Psoas muscle (tissue), 8 donors: Measurements from ENCODE around the gene MESP1. TPM values are rescaled to one million over a fixed set of nuclear protein-coding genes. Genes with fewer than 3 reads are reported as not detected.

Source experiments
- ATAC-seq, 4 donors: fragments of 200-7000 bp; cut with Tn5 transposase; one replicate each; pipeline ENCODE4 v1.9.1; 2020; ENCODE audit warnings: moderate library complexity in 3 of 4, mild to moderate bottlenecking in 2 of 4
- DNase-seq, 2 donors: peaks; one replicate each; pipeline ENCODE4 v3.0.0-alpha.2; 2020
- H3K27ac ChIP-seq: fragments of 200-600 bp; one replicate; pipeline ENCODE4 v1.8.0; 2022
- H3K27me3 ChIP-seq, 3 donors: fragments of 200-600 bp in 1 of 3; one replicate each; pipeline versions ENCODE4 v1.6.1 to v1.8.0; 2013 to 2022; ENCODE audit warnings: low read length in 2 of 3, mild to moderate bottlenecking in 2 of 3, moderate library complexity in 1 of 3; ENCODE audit not compliant: insufficient read depth in 3 of 3
- H3K36me3 ChIP-seq, 2 donors: fragments of 200-600 bp in 1 of 2; one replicate each; pipeline versions ENCODE4 v1.6.1 to v1.8.0; 2013 to 2022; ENCODE audit warnings: low read depth in 1 of 2, mild to moderate bottlenecking in 1 of 2, moderate library complexity in 1 of 2; ENCODE audit not compliant: insufficient read depth in 1 of 2
- H3K4me1 ChIP-seq: fragments of 200-600 bp; one replicate; pipeline ENCODE4 v1.8.0; 2022
- H3K4me3 ChIP-seq: fragments of 200-600 bp; one replicate; pipeline ENCODE4 v1.8.0; 2022; ENCODE audit warnings: mild to moderate bottlenecking
- H3K9me3 ChIP-seq: fragments of 200-600 bp; one replicate; pipeline ENCODE4 v1.8.0; 2022
- WGBS, 3 donors: extraction: QIAGEN DNeasy Blood & Tissue Kit; methylation state at CpG; one replicate each; pipeline versions ENCODE4 v1.1.6 to v1.1.7; 2013; 5-methylcytosine and 5-hydroxymethylcytosine counted together
- intact Hi-C, 2 donors: fragments of 100-400 bp; cut with DNase I; formaldehyde crosslinking; loops; one replicate each; pipeline versions ENCODE4 v1.11.0 to v1.14.2; 2022
- polyA plus RNA-seq, 3 donors: library from polyadenylated mRNA; stranded (reverse); fragments of 200-250 nt; gene quantifications; one replicate each; pipeline ENCODE4 v1.2.3, GENCODE V29; 2013
- total RNA-seq, 4 donors: library from RNA; stranded (reverse); fragmentation: NEBNext Ultra II Directional in 2 of 4; extraction: Animal tissue kit (Norgen Biotek cat#: 25700) in 2 of 4; gene quantifications; one replicate each; pipeline versions ENCODE4 v1.2.1 to v1.2.4, GENCODE V29; 2021 to 2023
- TF ChIP-seq, protein P1 (sequence below): fragments of 200-600 bp; IDR thresholded peaks from one replicate; pipeline ENCODE4 v1.8.0; 2022; ENCODE audit warnings: antibody characterized with exemption
- donor health status: healthy with polysubstance abuse.
- donor health status: DM: no; HTN: no; CAD: no; lungs with moderate emphysema.
- donor health status: Bipolar disorder and iron deficiency.
- donor health status: healthy.
- donor health status: DM: yes; HTN: yes; CAD: no.
- donor health status: DM: no; HTN: no; CAD: no.
- donor health status: DM: no; HTN: no; CAD: no.
- donor health status: DM: yes; HTN: yes; CAD: no.

Gene MESP1
- total and polyA plus RNA-seq, 7 donors, result 2.5 to 33.6 (median 11.7) TPM

DNA sequence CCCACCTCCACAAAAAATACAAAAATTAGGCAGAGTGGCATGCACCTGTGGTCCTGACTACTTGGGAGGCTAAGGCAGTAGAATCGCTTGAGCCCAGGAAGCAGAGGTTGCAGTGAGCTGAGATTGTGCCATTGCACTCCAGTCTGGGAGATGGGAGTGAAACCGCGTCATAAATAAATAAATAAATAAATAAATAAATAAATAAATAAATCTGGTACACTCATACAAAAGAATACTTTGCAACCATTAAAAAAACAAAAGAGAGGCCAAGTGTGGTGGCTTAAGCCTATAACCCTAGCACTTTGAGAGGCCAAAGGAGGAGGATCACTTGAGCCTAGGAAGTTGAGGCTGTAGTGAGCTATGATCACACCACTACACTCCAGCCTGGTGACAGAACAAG lies 28.0 kb downstream of the MESP1 start:
- WGBS, 3 donors, result 59 to 90% (median 63%) methylated on average over 3 of the region's 3 CpGs
- Histone ChIP-seq H3K27me3 (no peaks in the 10 kb centered on the region), H3K36me3 (no peaks in the 10 kb centered on the region), H3K9me3 (no peaks in the 10 kb centered on the region), H3K27ac (no peak overlapping the region), H3K4me3 (no peak overlapping the region), H3K4me1 (no peaks in the 10 kb centered on the region)
- intact Hi-C loops, result no loop called here
- TF ChIP-seq, protein P1, sequence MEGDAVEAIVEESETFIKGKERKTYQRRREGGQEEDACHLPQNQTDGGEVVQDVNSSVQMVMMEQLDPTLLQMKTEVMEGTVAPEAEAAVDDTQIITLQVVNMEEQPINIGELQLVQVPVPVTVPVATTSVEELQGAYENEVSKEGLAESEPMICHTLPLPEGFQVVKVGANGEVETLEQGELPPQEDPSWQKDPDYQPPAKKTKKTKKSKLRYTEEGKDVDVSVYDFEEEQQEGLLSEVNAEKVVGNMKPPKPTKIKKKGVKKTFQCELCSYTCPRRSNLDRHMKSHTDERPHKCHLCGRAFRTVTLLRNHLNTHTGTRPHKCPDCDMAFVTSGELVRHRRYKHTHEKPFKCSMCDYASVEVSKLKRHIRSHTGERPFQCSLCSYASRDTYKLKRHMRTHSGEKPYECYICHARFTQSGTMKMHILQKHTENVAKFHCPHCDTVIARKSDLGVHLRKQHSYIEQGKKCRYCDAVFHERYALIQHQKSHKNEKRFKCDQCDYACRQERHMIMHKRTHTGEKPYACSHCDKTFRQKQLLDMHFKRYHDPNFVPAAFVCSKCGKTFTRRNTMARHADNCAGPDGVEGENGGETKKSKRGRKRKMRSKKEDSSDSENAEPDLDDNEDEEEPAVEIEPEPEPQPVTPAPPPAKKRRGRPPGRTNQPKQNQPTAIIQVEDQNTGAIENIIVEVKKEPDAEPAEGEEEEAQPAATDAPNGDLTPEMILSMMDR, result no peak
- ATAC-seq, result no peak
- no peak for DNase-seq

DNA sequence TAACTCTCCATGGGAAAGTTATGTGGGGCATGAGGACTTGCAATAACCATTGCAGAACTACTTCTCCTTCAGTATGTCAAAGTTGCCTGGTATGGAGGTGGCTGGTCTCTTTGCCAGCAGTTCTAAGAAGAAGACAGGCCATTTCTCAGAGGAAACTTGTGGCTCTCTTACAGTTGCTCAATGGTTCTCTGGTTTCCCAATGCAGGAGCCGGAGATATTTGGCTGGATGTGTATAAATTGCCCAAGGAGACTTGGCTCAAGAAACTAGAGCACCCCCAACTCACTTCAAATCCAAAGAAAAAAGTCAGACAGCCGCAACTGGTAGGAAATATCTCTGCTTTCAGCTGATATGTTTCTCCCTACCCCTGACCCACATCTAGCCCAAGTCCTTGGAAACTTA lies 36.3 kb downstream of the MESP1 start:
- Histone ChIP-seq H3K4me3 (no peak overlapping the region), H3K27ac (no peak overlapping the region), H3K9me3 (no peaks in the 10 kb centered on the region), H3K36me3 (no peaks in the 10 kb centered on the region), H3K27me3 (no peaks in the 10 kb centered on the region), H3K4me1 (no peaks in the 10 kb centered on the region)
- TF ChIP-seq, protein P1, result no peak
- ATAC-seq (peak in 1 of 4 donors; percentile 43), DNase-seq (no peak)
- WGBS, 3 donors, result 56 to 77% (median 62%) methylated on average over 2 of the region's 2 CpGs
- intact Hi-C loops, result no loop called here

DNA sequence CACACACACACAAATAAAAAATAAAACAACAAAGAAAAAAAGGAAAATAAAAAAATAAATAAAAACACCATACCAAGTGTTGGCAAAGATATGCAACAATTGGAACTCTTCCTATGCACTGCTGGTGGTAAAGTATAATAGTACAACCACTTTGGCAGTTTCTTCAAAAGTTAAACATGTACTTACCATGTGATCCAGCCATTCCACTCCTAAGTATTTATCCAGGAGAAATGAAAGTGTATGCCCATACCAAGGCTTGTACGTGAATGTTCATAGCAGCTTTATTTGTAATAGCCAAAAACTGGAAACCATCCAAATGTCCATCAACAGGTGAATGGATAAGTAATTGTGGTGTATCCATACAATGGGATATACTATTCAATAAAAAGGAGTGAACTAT lies 43.5 kb downstream of the MESP1 start:
- no peak overlapping the region for H3K27ac ChIP-seq
- H3K36me3 ChIP-seq, result no peaks in the 10 kb centered on the region
- H3K27me3 ChIP-seq, result peaks cover 0 to 3% (median 0%) of the 10 kb centered on the region in 3 donors
- ATAC-seq (no peak), DNase-seq (no peak)
- no peaks in the 10 kb centered on the region for H3K4me1 ChIP-seq
- intact Hi-C loops, result no loop called here
- H3K9me3 ChIP-seq, result no peaks in the 10 kb centered on the region
- TF ChIP-seq, protein P1, result no peak
- H3K4me3 ChIP-seq, result no peak overlapping the region
- 56 to 62% (median 60%) methylated on average over 1 of the region's 1 CpG for WGBS, 3 donors

DNA sequence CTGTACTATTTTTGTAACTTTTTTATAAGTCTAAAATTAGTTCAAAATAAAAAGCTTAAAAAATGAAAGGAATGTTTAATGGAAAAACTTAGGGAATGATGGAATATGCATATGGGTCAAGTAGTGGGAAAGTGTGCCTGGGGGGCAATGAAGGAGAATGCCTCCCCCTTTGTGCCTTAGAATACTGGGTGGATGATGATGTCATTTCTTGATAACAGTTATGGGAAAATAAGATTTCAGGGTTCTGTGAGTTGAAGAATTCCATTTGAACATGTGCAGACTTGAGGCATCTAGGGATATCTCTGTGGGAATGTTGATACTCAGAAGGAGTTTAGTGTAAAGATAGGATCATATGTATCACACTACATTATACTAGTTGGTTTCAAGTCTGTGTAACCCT lies 46.6 kb downstream of the MESP1 start:
- ATAC-seq (no peak), DNase-seq (no peak)
- Histone ChIP-seq H3K9me3 (no peaks in the 10 kb centered on the region), H3K27me3 (peaks cover 0 to 5% (median 0%) of the 10 kb centered on the region in 3 donors), H3K4me3 (no peak overlapping the region), H3K36me3 (no peaks in the 10 kb centered on the region), H3K27ac (no peak overlapping the region), H3K4me1 (no peaks in the 10 kb centered on the region)
- TF ChIP-seq, protein P1, result no peak
- intact Hi-C loops, result no loop called here

Other genes with a start within 250 kb of the MESP1 start
- under 1 TPM in 2 of 4 donors, not detected in 2; 0.04 TPM for gene TICRR, start 175.8 kb downstream of the MESP1 start, total RNA-seq
- gene TICRR, start 175.8 kb downstream of the MESP1 start, polyA plus RNA-seq, result under 1 TPM in 1 of 3 donors, not detected in 2; 0.01 TPM
- 1 to 10 TPM in 2 of 4 donors, under 1 TPM in 2; 0.40 to 2.1 (median 0.81) TPM for gene KIF7, start 95.8 kb downstream of the MESP1 start, total RNA-seq
- gene KIF7, start 95.8 kb downstream of the MESP1 start, polyA plus RNA-seq, result under 1 TPM; 0.20 to 0.32 (median 0.26) TPM
- gene PLIN1, start 71.9 kb downstream of the MESP1 start, total RNA-seq, result 1 to 10 TPM in 3 of 4 donors, under 1 TPM in 1; 0.79 to 6.3 (median 3.3) TPM
- gene PLIN1, start 71.9 kb downstream of the MESP1 start, polyA plus RNA-seq, result 1 to 10 TPM; 2.3 to 8.3 (median 6.9) TPM
- gene PEX11A, start 60.5 kb downstream of the MESP1 start, total RNA-seq, result 10 to 100 TPM in 1 of 4 donors, 1 to 10 TPM in 3; 5.5 to 14.2 (median 7.8) TPM
- gene PEX11A, start 60.5 kb downstream of the MESP1 start, polyA plus RNA-seq, result 10 to 100 TPM in 2 of 3 donors, 1 to 10 TPM in 1; 6.6 to 11.4 (median 11.0) TPM
- not detected for gene WDR93, start 60.4 kb downstream of the MESP1 start, total RNA-seq
- gene WDR93, start 60.4 kb downstream of the MESP1 start, polyA plus RNA-seq, result under 1 TPM in 1 of 3 donors, not detected in 2; 0.03 TPM
- gene MESP2, start 25.1 kb upstream of the MESP1 start, total RNA-seq, result under 1 TPM in 1 of 4 donors, not detected in 3; 0.38 TPM
- under 1 TPM in 2 of 3 donors, not detected in 1; 0.17 to 0.20 TPM for gene MESP2, start 25.1 kb upstream of the MESP1 start, polyA plus RNA-seq
- gene ANPEP, start 63.6 kb upstream of the MESP1 start, total RNA-seq, result 1 to 10 TPM; 2.6 to 3.9 (median 3.4) TPM
- gene ANPEP, start 63.6 kb upstream of the MESP1 start, polyA plus RNA-seq, result 1 to 10 TPM; 1.5 to 3.5 (median 2.4) TPM
- gene AP3S2, start 142.7 kb upstream of the MESP1 start, total RNA-seq, result 10 to 100 TPM; 40.6 to 61.0 (median 46.6) TPM
- gene AP3S2, start 142.7 kb upstream of the MESP1 start, polyA plus RNA-seq, result 10 to 100 TPM; 18.0 to 74.3 (median 26.6) TPM
- 10 to 100 TPM in 1 of 4 donors, 1 to 10 TPM in 3; 5.3 to 10.3 (median 9.7) TPM for gene ARPIN, start 161.7 kb upstream of the MESP1 start, total RNA-seq
- gene ARPIN, start 161.7 kb upstream of the MESP1 start, polyA plus RNA-seq, result 1 to 10 TPM; 3.5 to 8.9 (median 4.3) TPM